Right atrium auricular region (tissue), 2 donors: ENCODE measurements around the gene VWA1. TPM values are rescaled to one million over a fixed set of nuclear protein-coding genes. Genes with fewer than 3 reads are reported as not detected.

Source experiments
- DNase-seq: peaks from one replicate; pipeline ENCODE4 v3.0.0-alpha.2; 2019; ENCODE audit warnings: low spot score
- H3K27ac ChIP-seq, 2 donors: fragments of 200-600 bp; sonication (generic); 1 replicate in 1 of 2; 2 replicates in 1 of 2; pipeline ENCODE4 v1.5.1; 2016 to 2019
- H3K27me3 ChIP-seq, 2 donors: fragments of 200-600 bp; sonication (generic); one replicate each; pipeline versions ENCODE4 v1.5.1 to v1.6.0; 2017 to 2019
- H3K36me3 ChIP-seq: fragments of 200-600 bp; sonication (generic); one replicate; pipeline ENCODE4 v1.5.1; 2016
- H3K4me1 ChIP-seq, 2 donors: fragments of 200-600 bp; sonication (generic); one replicate each; pipeline versions ENCODE4 v1.5.1 to v1.6.0; 2017 to 2019
- H3K4me3 ChIP-seq, 2 donors: fragments of 200-600 bp; sonication (generic); 1 replicate in 1 of 2; 2 replicates in 1 of 2; pipeline ENCODE4 v1.5.1; 2017 to 2019; ENCODE audit warnings: mild to moderate bottlenecking in 1 of 2, moderate library complexity in 1 of 2
- H3K9me3 ChIP-seq, 2 donors: fragments of 200-600 bp; sonication (generic); one replicate each; pipeline ENCODE4 v1.5.1; 2019
- total RNA-seq, 2 donors: library from RNA; depleted of rRNA; stranded (reverse); fragments of >200 nt; gene quantifications; one replicate each; pipeline ENCODE4 v1.1.0, GENCODE V29; 2016
- TF ChIP-seq, protein P1 (sequence below), 2 donors: fragments of 200-600 bp; sonication (generic); IDR thresholded peaks; one replicate each; pipeline ENCODE4 v1.5.1; 2019; ENCODE audit warnings: antibody characterized with exemption in 2 of 2

Gene VWA1
- total RNA-seq, 2 donors from 2014 or later: 13.0 to 15.2 TPM

- Histone ChIP-seq H3K27me3 (no peaks in the 10 kb centered on the region), H3K9me3 (no peaks in the 10 kb centered on the region), H3K4me3 (no peak overlapping the region), H3K4me1 (peaks cover 0 to 6% of the 10 kb centered on the region in 2 donors), H3K36me3 (peaks cover 97% of the 10 kb centered on the region), H3K27ac (no peak overlapping the region)
- no peak for DNase-seq
- TF ChIP-seq, protein P1, sequence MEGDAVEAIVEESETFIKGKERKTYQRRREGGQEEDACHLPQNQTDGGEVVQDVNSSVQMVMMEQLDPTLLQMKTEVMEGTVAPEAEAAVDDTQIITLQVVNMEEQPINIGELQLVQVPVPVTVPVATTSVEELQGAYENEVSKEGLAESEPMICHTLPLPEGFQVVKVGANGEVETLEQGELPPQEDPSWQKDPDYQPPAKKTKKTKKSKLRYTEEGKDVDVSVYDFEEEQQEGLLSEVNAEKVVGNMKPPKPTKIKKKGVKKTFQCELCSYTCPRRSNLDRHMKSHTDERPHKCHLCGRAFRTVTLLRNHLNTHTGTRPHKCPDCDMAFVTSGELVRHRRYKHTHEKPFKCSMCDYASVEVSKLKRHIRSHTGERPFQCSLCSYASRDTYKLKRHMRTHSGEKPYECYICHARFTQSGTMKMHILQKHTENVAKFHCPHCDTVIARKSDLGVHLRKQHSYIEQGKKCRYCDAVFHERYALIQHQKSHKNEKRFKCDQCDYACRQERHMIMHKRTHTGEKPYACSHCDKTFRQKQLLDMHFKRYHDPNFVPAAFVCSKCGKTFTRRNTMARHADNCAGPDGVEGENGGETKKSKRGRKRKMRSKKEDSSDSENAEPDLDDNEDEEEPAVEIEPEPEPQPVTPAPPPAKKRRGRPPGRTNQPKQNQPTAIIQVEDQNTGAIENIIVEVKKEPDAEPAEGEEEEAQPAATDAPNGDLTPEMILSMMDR (IDR thresholded peaks at IDR 0.05): no peak
Observed at GRCh38 chr1:1391225-1391624, 44.3 kb upstream of the VWA1 start.

- no peaks in the 10 kb centered on the region for H3K27me3 ChIP-seq
- peaks cover 93% of the 10 kb centered on the region for H3K36me3 ChIP-seq
- DNase-seq: no peak
- H3K9me3 ChIP-seq: no peaks in the 10 kb centered on the region
- TF ChIP-seq, protein P1 (IDR thresholded peaks at IDR 0.05): no peak
- peaks cover 0 to 15% of the 10 kb centered on the region in 2 donors for H3K4me1 ChIP-seq
- no peak overlapping the region for H3K4me3 ChIP-seq
- H3K27ac ChIP-seq: no peak overlapping the region
Observed at GRCh38 chr1:1393014-1393413, 42.5 kb upstream of the VWA1 start.

- Histone ChIP-seq H3K27ac (no peak overlapping the region), H3K4me1 (peaks cover 0 to 19% of the 10 kb centered on the region in 2 donors)
- no peak for DNase-seq
Observed at GRCh38 chr1:1393428-1393827, 42.1 kb upstream of the VWA1 start.

DNA sequence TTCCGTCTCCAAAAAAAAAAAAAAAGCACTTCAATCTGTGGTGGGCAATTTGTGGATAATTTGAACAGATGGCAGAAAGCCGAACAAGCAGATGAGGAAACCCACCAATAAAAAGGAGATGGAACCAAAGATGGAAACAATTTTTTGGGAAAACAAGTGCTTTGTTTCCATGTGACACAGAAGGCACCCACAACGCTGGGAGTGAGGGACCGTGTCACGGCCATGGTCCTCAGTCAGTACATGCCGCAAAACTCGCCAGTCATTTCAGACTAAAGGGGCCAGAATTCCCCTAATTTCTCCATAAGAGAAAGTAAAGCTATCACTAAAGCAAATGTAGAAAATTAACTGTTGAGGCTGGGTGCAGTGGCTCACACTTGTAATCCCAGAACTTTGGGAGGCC, 41.4 kb upstream of the VWA1 start:
- no peak for DNase-seq
- Histone ChIP-seq H3K9me3 (no peaks in the 10 kb centered on the region), H3K36me3 (peaks cover 82% of the 10 kb centered on the region), H3K27me3 (no peaks in the 10 kb centered on the region), H3K4me1 (peaks cover 0 to 22% of the 10 kb centered on the region in 2 donors), H3K4me3 (no peak overlapping the region), H3K27ac (no peak overlapping the region)
- TF ChIP-seq, protein P1 (IDR thresholded peaks at IDR 0.05): no peak

More at GRCh38 chr1:1393428-1393827, 42.1 kb upstream of the VWA1 start:
- TF ChIP-seq, protein P1 (IDR thresholded peaks at IDR 0.05): no peak
- no peaks in the 10 kb centered on the region for H3K27me3 ChIP-seq
- H3K4me3 ChIP-seq: no peak overlapping the region
- H3K36me3 ChIP-seq: peaks cover 89% of the 10 kb centered on the region
- no peaks in the 10 kb centered on the region for H3K9me3 ChIP-seq

- TF ChIP-seq, protein P1 (IDR thresholded peaks at IDR 0.05): no peak
- peaks cover 72% of the 10 kb centered on the region for H3K36me3 ChIP-seq
- no peaks in the 10 kb centered on the region for H3K27me3 ChIP-seq
- H3K4me3 ChIP-seq: no peak overlapping the region
- H3K4me1 ChIP-seq: peaks cover 0 to 27% of the 10 kb centered on the region in 2 donors
- no peaks in the 10 kb centered on the region for H3K9me3 ChIP-seq
- no peak overlapping the region for H3K27ac ChIP-seq
- no peak for DNase-seq
Observed at GRCh38 chr1:1395166-1395565, 40.3 kb upstream of the VWA1 start.

DNA sequence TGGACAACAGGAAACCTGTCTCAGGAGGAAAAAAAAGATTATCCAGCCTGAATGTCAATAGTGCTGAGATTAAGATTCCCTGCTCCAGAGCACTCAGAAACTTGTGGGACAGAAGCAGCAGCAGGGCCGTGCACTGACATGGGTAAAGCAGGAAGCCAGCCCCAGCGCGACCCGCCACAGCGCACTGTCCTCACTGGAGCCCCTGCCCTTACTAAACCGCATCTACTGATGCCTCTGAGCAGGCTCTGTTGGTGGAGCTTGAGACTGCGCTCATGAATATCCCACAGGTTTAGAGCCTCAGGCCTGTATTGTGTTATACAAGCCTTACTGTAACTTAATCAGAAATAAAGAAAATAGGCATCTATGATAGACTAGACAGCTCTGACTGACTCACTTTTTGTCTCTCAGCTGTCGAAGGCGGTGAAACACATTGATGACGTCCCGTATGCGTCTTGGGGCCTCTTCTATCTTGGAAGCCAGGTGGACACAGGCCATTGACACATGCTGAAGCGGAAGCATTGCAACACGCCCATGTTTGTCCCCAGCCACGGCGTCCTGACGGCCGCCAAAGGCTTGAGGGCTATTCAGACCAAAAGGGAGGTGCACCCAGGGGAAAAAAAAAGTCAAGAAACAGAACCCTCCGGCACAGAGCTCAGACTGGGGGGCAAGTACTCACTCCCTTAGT, 37.5 kb upstream of the VWA1 start:
- peaks cover 0 to 32% of the 10 kb centered on the region in 2 donors for H3K4me1 ChIP-seq

More for the DNA sequence above, 37.5 kb upstream of the VWA1 start:
- H3K4me3 ChIP-seq: peak overlapping the region; percentile 95 to 99
- peak overlapping the region; percentile 84 to 88 for H3K27ac ChIP-seq
- no peaks in the 10 kb centered on the region for H3K9me3 ChIP-seq
- TF ChIP-seq, protein P1 (IDR thresholded peaks at IDR 0.05): no peak
- H3K36me3 ChIP-seq: peaks cover 71% of the 10 kb centered on the region
- no peaks in the 10 kb centered on the region for H3K27me3 ChIP-seq
- DNase-seq: no peak
